ENCODE results near the gene THAP12.
"Not testable (repeated sequence)": the region's sequence is repeated elsewhere in the genome, so short reads cannot be mapped to it uniquely, and the experiment has no call there.

Gene THAP12

DNA sequence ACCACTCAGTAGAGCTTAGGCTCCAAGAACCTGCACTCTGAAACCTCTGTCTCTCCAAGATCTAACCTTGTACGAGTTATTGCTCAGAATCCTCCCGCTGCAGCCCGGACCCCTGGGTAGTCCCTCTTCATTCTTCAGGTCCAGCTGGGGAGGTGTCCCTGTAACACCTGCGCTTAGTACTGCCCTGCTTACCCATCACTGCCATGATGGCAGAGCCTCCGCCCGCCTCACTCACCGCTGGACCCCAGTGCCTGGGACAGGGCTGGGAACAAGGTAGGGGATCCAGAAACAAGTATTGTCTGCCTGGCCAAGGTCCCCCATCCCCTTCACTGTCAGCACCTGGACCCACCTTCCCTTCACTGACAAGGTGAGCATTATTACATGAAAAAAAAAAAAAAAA lies 50.3 kb downstream of the THAP12 start:
- H3K9me3 ChIP-seq (ENCODE audit: low read length), result peaks cover 8% of the 10 kb centered on the region

DNA sequence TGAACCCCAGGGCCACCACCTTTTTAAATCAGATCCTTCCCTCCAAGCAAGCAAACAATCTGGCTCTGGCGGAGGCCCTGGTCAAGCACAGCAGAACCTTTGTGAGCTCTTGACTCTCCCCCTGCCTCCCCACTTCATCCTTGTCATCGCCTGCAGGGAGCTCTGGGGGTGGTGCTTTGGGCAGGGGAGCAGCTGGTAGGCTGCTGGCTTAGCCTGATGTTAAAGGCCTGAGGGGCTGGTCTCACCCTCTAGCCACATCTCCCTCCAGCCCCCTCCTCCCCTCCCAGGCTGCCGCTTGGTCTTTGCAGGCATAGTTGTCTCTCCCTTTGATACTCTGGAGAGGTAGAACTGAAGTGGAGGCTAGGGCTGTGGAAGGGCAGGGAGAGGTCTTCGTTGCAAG lies 50.9 kb downstream of the THAP12 start:
- H2AFZ ChIP-seq (ENCODE audit: low read depth, low read length), result peak overlapping the region; percentile 40
- no peaks in the 10 kb centered on the region for H3K36me3 ChIP-seq (ENCODE audit: insufficient read depth, low read length)
- H3K27me3 ChIP-seq (ENCODE audit: insufficient read depth, low read length), result peaks cover 3% of the 10 kb centered on the region
- H3K4me3 ChIP-seq (ENCODE audit: low read length), result no peak overlapping the region
- peaks cover 22% of the 10 kb centered on the region for H3K4me1 ChIP-seq (ENCODE audit: insufficient read depth, low read length)
- peaks cover 5% of the 10 kb centered on the region for H3K9me3 ChIP-seq (ENCODE audit: low read length)

More for the DNA sequence above, 50.3 kb downstream of the THAP12 start:
- peaks cover under 1% of the 10 kb centered on the region for H3K27me3 ChIP-seq (ENCODE audit: insufficient read depth, low read length)
- H3K4me1 ChIP-seq (ENCODE audit: insufficient read depth, low read length), result peaks cover 22% of the 10 kb centered on the region
- no peak overlapping the region for H3K4me3 ChIP-seq (ENCODE audit: low read length)
- no peak overlapping the region for H2AFZ ChIP-seq (ENCODE audit: low read depth, low read length)
- no peaks in the 10 kb centered on the region for H3K36me3 ChIP-seq (ENCODE audit: insufficient read depth, low read length)

DNA sequence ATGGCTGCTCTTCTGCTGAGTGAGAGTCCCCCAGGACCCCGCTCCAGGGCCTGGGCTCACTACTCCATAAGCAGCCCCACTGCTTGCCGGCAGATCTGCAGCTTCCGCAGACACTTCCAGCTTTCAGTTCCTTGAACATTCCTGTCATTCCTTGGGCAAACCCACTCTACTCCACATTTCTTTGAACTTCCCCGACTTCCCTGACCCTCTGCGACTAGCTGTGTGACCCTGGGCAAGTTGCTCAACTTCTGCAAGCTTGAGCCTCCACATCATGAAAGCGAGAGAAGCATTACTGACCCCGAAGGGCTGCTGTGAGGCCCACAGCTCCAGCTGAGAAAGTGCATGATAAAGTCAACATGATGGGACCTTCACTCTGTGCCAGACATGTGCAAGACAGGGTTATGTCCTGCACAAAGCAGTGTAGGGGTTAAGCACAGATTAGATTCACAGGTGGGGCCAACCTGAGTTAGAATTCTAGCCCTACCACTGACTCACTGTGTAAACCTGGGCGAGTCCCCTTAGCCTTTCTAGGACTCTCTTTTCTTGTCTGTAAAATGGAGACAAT lies 51.8 kb downstream of the THAP12 start:
- H3K36me3 ChIP-seq (ENCODE audit: insufficient read depth, low read length), result no peaks in the 10 kb centered on the region
- peaks cover 2% of the 10 kb centered on the region for H3K9me3 ChIP-seq (ENCODE audit: low read length)
- peaks cover 3% of the 10 kb centered on the region for H3K27me3 ChIP-seq (ENCODE audit: insufficient read depth, low read length)
- no peak overlapping the region for H3K4me3 ChIP-seq (ENCODE audit: low read length)
- no peak overlapping the region for H2AFZ ChIP-seq (ENCODE audit: low read depth, low read length)
- H3K4me1 ChIP-seq (ENCODE audit: insufficient read depth, low read length), result peaks cover 22% of the 10 kb centered on the region

DNA sequence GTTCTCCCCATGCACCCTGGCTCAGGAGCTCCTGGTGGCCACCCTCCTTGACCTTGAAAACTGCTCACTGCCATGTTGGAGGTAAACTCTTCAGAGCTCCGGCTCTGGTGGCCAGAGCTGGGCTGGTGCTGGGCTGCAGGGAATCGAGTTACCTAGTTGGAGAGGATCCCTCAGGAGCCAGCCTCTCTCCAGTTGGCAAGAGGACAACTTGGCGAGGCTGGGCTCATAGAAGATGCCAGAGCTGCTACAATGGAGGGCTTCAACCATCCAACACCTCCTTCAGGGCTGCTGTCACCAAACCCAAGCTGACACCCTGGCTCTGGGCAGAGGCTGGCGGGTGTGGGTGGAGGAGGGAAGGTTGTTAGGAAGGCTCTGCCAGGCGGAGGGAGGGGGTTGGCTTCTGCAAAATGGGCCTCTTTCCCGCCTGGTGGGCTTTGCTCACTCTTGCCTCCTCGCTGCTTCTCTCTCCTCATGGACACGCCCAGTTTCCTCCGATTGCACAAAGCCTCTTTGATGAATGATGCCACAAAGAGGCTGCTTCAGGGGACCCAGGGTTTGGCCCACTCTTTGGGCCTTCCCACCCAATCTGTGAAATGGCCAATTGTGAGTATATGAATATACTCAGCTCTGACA lies 53.1 kb downstream of the THAP12 start:
- H3K4me3 ChIP-seq (ENCODE audit: low read length), result no peak overlapping the region
- H3K4me1 ChIP-seq (ENCODE audit: insufficient read depth, low read length), result peaks cover 22% of the 10 kb centered on the region
- peak overlapping the region; percentile 53 for H2AFZ ChIP-seq (ENCODE audit: low read depth, low read length)
- H3K9me3 ChIP-seq (ENCODE audit: low read length), result no peaks in the 10 kb centered on the region
- peaks cover 13% of the 10 kb centered on the region for H3K27me3 ChIP-seq (ENCODE audit: insufficient read depth, low read length)
- H3K36me3 ChIP-seq (ENCODE audit: insufficient read depth, low read length), result no peaks in the 10 kb centered on the region

DNA sequence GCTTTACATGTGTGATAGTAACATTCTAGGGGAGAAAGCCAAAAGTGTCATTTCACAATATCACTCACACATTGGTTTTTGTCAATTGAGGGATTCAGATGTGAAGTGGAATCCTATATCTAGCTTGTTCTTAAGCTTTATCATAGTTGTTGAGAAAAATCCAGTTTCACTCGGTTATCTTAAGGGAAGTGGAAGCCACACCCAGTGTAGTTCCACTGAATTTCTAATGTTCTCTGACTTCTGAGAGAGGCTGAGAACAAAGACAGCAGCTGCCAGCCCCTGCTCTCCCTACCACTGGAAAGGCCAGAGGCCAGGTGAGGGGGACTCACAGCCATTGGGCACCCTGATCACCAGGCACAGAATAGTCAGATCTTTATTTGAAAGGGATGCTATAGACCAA lies 53.7 kb downstream of the THAP12 start:
- Histone ChIP-seq H3K4me1 (ENCODE audit: insufficient read depth, low read length) (peaks cover 22% of the 10 kb centered on the region), H3K36me3 (ENCODE audit: insufficient read depth, low read length) (no peaks in the 10 kb centered on the region), H2AFZ (ENCODE audit: low read depth, low read length) (peak overlapping the region; percentile 53), H3K4me3 (ENCODE audit: low read length) (no peak overlapping the region), H3K27me3 (ENCODE audit: insufficient read depth, low read length) (peaks cover 19% of the 10 kb centered on the region), H3K9me3 (ENCODE audit: low read length) (no peaks in the 10 kb centered on the region)

DNA sequence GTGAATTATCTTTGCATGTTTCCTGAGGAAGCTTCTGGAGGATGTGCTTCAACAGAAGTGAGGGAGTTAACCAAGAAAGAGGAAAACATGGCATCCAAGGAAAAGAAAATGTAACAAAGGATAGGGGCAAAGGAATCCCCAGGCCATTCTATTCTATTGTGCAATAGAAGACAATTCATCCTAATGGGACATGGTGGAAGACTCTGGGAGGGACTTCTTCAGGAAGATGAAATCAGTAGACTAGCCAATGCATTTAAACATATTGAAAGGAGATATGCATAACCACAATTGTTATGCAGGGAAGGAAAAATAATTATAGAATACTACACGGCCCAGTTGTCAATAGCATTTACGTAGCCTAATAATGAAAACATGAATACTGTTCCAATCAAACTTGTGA lies 55.7 kb downstream of the THAP12 start:
- peaks cover 21% of the 10 kb centered on the region for H3K4me1 ChIP-seq (ENCODE audit: insufficient read depth, low read length)
- H3K27me3 ChIP-seq (ENCODE audit: insufficient read depth, low read length), result peaks cover 33% of the 10 kb centered on the region
- H2AFZ ChIP-seq (ENCODE audit: low read depth, low read length), result no peak overlapping the region

DNA sequence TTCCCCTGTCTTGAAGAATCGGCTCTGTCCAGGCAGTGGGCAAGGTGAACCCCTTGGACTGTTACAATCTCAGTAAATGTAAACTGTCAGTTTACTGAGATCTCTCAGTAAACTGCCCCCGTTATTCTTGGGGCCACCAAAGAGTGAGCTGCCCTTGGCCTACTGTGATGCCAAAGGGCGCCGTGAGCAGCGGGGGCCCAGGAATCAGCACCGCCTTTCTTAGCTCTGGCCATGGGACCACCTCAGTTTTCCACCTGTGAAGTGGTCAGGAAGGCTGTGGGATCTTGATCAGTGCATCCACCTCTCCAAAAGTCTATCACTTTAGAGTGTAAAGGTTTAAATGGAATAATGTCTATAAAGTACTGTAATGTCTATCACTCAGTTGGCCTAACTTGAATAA lies 57.1 kb downstream of the THAP12 start:
- Histone ChIP-seq H3K9me3 (ENCODE audit: low read length) (no peaks in the 10 kb centered on the region), H3K27me3 (ENCODE audit: insufficient read depth, low read length) (peaks cover 37% of the 10 kb centered on the region), H3K4me1 (ENCODE audit: insufficient read depth, low read length) (peaks cover 12% of the 10 kb centered on the region), H3K4me3 (ENCODE audit: low read length) (no peak overlapping the region), H3K36me3 (ENCODE audit: insufficient read depth, low read length) (no peaks in the 10 kb centered on the region), H2AFZ (ENCODE audit: low read depth, low read length) (no peak overlapping the region)

More for the DNA sequence above, 55.7 kb downstream of the THAP12 start:
- no peaks in the 10 kb centered on the region for H3K9me3 ChIP-seq (ENCODE audit: low read length)
- H3K4me3 ChIP-seq (ENCODE audit: low read length), result no peak overlapping the region
- no peaks in the 10 kb centered on the region for H3K36me3 ChIP-seq (ENCODE audit: insufficient read depth, low read length)

DNA sequence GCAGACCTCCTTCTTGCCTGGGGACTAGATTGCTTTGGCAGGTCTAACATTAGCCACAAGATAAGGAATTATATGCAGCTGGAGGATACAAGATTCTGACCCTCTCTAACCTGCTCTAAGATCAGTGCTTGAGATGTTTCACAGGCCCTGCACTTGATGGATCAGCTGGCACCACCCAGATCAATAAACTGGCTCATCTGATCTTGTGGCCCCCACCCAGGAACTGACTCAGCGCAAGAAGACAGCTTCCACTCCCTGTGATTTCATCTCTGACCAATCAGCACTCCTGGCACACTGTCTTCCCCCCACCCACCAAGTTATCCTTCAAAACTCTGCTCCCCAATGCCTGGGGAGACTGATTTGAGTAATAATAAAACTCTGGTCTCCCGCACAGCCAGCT lies 57.6 kb downstream of the THAP12 start:
- not testable (repeated sequence) for H3K4me3 ChIP-seq (ENCODE audit: low read length); H3K36me3 ChIP-seq (ENCODE audit: insufficient read depth, low read length); H3K9me3 ChIP-seq (ENCODE audit: low read length); H2AFZ ChIP-seq (ENCODE audit: low read depth, low read length)
- peaks cover 37% of the 10 kb centered on the region for H3K27me3 ChIP-seq (ENCODE audit: insufficient read depth, low read length)
- peaks cover 12% of the 10 kb centered on the region for H3K4me1 ChIP-seq (ENCODE audit: insufficient read depth, low read length)

DNA sequence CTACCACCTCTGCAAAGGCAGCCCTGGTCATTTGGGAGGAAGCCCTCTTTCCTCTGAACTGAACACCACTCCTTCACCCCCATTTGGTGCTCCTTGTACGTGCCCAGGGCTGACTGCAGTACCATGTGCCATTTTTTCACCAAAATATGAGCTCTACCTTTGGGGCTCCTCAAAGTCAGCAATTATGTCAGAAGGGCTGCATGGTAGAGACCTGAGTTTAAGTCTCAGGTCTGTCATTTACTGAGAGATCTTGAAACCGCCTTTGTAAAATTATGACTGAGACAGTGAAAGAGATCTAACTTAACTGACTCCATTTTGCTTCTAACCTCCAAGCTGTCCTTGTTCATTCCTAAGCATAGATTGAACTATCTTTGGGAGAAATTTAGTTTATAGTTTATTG lies 58.0 kb downstream of the THAP12 start:
- no peaks in the 10 kb centered on the region for H3K9me3 ChIP-seq (ENCODE audit: low read length)
- peaks cover 10% of the 10 kb centered on the region for H3K4me1 ChIP-seq (ENCODE audit: insufficient read depth, low read length)
- no peaks in the 10 kb centered on the region for H3K36me3 ChIP-seq (ENCODE audit: insufficient read depth, low read length)
- H3K27me3 ChIP-seq (ENCODE audit: insufficient read depth, low read length), result peaks cover 37% of the 10 kb centered on the region
- no peak overlapping the region for H2AFZ ChIP-seq (ENCODE audit: low read depth, low read length)
- no peak overlapping the region for H3K4me3 ChIP-seq (ENCODE audit: low read length)

DNA sequence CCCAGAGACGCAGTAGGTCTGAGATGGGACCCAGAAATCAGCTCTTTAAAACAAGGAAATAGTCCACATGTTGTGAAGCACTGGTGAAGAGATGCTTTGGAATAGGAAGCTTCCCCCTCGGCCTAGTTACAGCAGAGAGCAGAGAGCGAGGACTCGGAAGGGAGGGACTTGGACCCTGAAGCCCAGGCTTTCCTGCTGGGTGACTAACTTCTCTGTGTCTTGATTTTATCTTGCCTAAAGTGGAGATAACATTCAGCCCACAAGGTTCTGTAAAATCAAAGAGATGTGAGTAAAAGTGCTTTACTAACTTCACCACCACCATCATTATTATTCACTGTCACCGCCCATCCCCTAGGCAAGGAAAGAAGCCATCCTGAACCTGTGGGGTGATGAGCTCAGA lies 58.4 kb downstream of the THAP12 start:
- Histone ChIP-seq H2AFZ (ENCODE audit: low read depth, low read length) (no peak overlapping the region), H3K4me3 (ENCODE audit: low read length) (no peak overlapping the region), H3K27me3 (ENCODE audit: insufficient read depth, low read length) (peaks cover 40% of the 10 kb centered on the region), H3K9me3 (ENCODE audit: low read length) (no peaks in the 10 kb centered on the region), H3K36me3 (ENCODE audit: insufficient read depth, low read length) (no peaks in the 10 kb centered on the region), H3K4me1 (ENCODE audit: insufficient read depth, low read length) (peaks cover 6% of the 10 kb centered on the region)

DNA sequence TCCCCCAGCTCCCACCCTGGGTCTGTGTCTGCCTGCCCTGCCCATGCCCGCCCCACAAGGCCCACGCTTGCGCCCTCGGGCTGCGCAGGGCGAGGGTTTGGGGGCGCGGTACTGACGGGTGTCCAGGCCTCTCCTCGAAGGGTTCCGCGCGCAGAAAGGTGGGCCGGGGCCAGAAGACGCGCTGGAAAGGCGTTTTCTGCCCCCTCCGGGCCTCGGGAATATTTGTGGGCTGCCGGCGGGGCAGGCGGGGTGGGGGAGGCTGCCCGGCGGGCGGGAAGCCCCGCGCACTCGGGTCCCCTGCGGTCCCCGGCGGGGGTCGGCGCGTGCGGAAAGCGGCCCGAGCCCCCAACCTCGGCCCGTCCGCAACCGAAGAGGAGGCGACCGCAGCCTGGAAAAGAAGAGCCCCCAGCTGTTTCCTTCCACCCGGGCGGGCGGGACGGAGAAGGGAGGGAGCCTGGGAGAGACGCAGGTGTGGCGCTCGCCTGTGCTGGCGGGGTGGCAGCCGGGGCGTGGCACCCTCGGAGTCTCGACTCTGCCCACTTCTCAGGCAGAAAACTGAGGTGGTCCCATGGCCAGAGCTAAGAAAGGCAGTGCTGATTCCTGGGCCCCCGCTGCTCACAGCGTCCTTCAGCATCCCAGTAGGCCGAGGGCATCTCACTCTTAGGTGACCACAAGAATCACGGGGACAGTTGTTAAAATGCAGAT lies 59.0 kb downstream of the THAP12 start:
- Histone ChIP-seq H2AFZ (ENCODE audit: low read depth, low read length) (no peak overlapping the region), H3K36me3 (ENCODE audit: insufficient read depth, low read length) (no peaks in the 10 kb centered on the region), H3K27me3 (ENCODE audit: insufficient read depth, low read length) (peaks cover 45% of the 10 kb centered on the region), H3K9me3 (ENCODE audit: low read length) (no peaks in the 10 kb centered on the region), H3K4me1 (ENCODE audit: insufficient read depth, low read length) (peaks cover under 1% of the 10 kb centered on the region), H3K4me3 (ENCODE audit: low read length) (no peak overlapping the region)

DNA sequence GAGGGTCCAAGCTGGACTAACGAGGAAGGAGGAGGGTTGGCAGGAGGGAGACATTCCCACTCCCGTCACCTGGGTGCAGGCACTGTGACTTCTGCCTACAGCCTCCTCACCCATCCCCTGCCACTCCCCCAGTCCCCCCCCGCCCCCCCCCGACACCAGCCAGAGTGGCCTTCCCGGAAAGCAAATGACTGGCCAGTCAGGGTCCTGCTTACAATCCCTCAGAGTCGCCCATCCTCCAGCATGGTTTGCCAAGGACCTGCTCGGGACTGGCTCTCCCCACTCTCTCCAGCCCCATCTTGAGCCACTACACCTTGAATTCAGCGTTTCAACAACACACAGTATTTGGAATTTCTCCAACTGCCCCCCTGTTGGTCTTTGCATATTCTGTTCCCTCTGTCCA lies 59.6 kb downstream of the THAP12 start:
- Histone ChIP-seq H3K27me3 (ENCODE audit: insufficient read depth, low read length) (peaks cover 45% of the 10 kb centered on the region), H3K4me3 (ENCODE audit: low read length) (no peak overlapping the region), H3K9me3 (ENCODE audit: low read length) (no peaks in the 10 kb centered on the region), H2AFZ (ENCODE audit: low read depth, low read length) (no peak overlapping the region), H3K36me3 (ENCODE audit: insufficient read depth, low read length) (no peaks in the 10 kb centered on the region), H3K4me1 (ENCODE audit: insufficient read depth, low read length) (no peaks in the 10 kb centered on the region)

DNA sequence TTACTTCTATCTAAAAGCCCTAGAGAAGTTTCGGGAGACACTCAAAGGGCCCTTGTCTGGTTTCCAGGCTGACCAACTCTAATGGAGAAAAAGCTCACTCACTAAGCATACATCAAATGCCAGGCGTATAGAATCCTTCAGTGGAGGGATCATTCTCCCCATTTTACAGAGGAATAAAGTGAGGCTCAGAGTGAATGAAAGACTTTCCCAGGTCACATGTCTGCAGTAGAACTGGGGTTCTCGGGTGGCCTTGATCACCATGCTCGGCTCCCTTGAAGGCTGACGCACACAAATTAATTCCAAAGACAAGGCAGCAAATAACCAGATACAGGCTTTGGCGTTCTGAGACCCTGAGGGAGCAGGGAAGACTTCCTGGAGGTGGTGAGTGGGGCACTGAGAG lies 60.0 kb downstream of the THAP12 start:
- Histone ChIP-seq H3K9me3 (ENCODE audit: low read length) (no peaks in the 10 kb centered on the region), H3K4me1 (ENCODE audit: insufficient read depth, low read length) (no peaks in the 10 kb centered on the region), H3K4me3 (ENCODE audit: low read length) (no peak overlapping the region), H3K36me3 (ENCODE audit: insufficient read depth, low read length) (no peaks in the 10 kb centered on the region), H2AFZ (ENCODE audit: low read depth, low read length) (no peak overlapping the region), H3K27me3 (ENCODE audit: insufficient read depth, low read length) (peaks cover 45% of the 10 kb centered on the region)

All from neuron (in vitro differentiated cells).